HL-60 (cell line): ENCODE measurements around the gene NHLH2.
A peak's percentile ranks its signal among the peaks of the same experiment; 100 is the strongest.

ENCODE experiments used
- DNase-seq, 2 experiments: peaks; one replicate each; pipeline ENCODE4 v3.0.0-alpha.2; 2010 to 2020; ENCODE audit warnings: low read depth in 1 of 2, low spot score in 1 of 2
- H3K27ac ChIP-seq: fragments of 250-450 bp; sonication (Bioruptor Pico); replicated peaks from 2 replicates; pipeline ENCODE4 v1.5.1; 2020; ENCODE audit warnings: mild to moderate bottlenecking, moderate library complexity
- H3K27me3 ChIP-seq: fragments of 250-450 bp; sonication (Bioruptor Pico); 2 replicates; pipeline ENCODE4 v1.5.1; 2021; ENCODE audit warnings: mild to moderate bottlenecking, moderate library complexity; ENCODE audit not compliant: insufficient read depth, poor library complexity, severe bottlenecking
- H3K4me3 ChIP-seq: replicated peaks from 2 replicates; pipeline ENCODE4 v1.5.1; 2011; ENCODE audit warnings: mild to moderate bottlenecking, control low read depth, low read length; ENCODE audit not compliant: insufficient read depth
- CTCF ChIP-seq: IDR thresholded peaks from one replicate; pipeline ENCODE4 v1.5.1; 2011; ENCODE audit warnings: low read length, control low read depth, inconsistent platforms; ENCODE audit not compliant: insufficient read depth
- GABPA ChIP-seq: IDR thresholded peaks from 2 replicates; pipeline ENCODE4 v1.6.1; 2012; ENCODE audit warnings: low read depth
- POLR2AphosphoS5 ChIP-seq: IDR thresholded peaks from 2 replicates; pipeline ENCODE4 v1.6.1; 2012; ENCODE audit warnings: low read depth
- REST ChIP-seq: IDR thresholded peaks from 2 replicates; pipeline ENCODE4 v1.6.1; 2012; ENCODE audit warnings: low read depth; ENCODE audit not compliant: insufficient replicate concordance
- SPI1 ChIP-seq: IDR thresholded peaks from 2 replicates; pipeline ENCODE4 v1.6.1; 2012; ENCODE audit warnings: low read depth, mild to moderate bottlenecking, borderline replicate concordance

NHLH2 gene

GRCh38 chr1:115882913-115883902 is 42.3 kb upstream of the NHLH2 start:
- DNase-seq = no peak
- no peak overlapping the region for H3K4me3 ChIP-seq
- TF ChIP-seq CTCF (no peak), REST (no peak)
- no peak overlapping the region for H3K27ac ChIP-seq
- H3K27me3 ChIP-seq = no peaks in the 10 kb centered on the region

GRCh38 chr1:115880981-115881672 is 40.2 kb upstream of the NHLH2 start:
- DNase-seq = no peak
- TF ChIP-seq CTCF (no peak), GABPA (no peak), SPI1 (no peak), REST (no peak), POLR2AphosphoS5 (no peak)
- H3K4me3 ChIP-seq = no peak overlapping the region

GRCh38 chr1:115879977-115880376 is 39.1 kb upstream of the NHLH2 start:
- peak in 1 of 2 experiments; percentile 30 for DNase-seq

More at GRCh38 chr1:115880981-115881672, 40.2 kb upstream of the NHLH2 start:
- Histone ChIP-seq H3K27me3 (no peaks in the 10 kb centered on the region), H3K27ac (no peak overlapping the region)

GRCh38 chr1:115877511-115877910 is 36.6 kb upstream of the NHLH2 start:
- TF ChIP-seq SPI1 = no peak
- TF ChIP-seq CTCF = no peak
- TF ChIP-seq REST = no peak
- no peak for TF ChIP-seq GABPA
- TF ChIP-seq POLR2AphosphoS5 = no peak
- Histone ChIP-seq H3K4me3 (no peak overlapping the region), H3K27me3 (no peaks in the 10 kb centered on the region), H3K27ac (no peak overlapping the region)
- DNase-seq = no peak

More at GRCh38 chr1:115879977-115880376, 39.1 kb upstream of the NHLH2 start:
- TF ChIP-seq POLR2AphosphoS5 = no peak
- no peak overlapping the region for H3K27ac ChIP-seq
- no peak overlapping the region for H3K4me3 ChIP-seq
- no peaks in the 10 kb centered on the region for H3K27me3 ChIP-seq
